HepG2 (cell line): ENCODE data around the gene PNKD. TPM values are rescaled to one million over a fixed set of nuclear protein-coding genes. Genes with fewer than 3 reads are reported as not detected.

Source experiments
- EED ChIP-seq: sonication (generic); formaldehyde crosslinking; IDR thresholded peaks from 2 replicates; pipeline ENCODE4 v1.5.0; 2020; ENCODE audit warnings: mild to moderate bottlenecking, missing genetic modification reagents
- FOSL2 ChIP-seq: sonication (generic); formaldehyde crosslinking; IDR thresholded peaks from 2 replicates; pipeline ENCODE4 v1.4.0; 2020; ENCODE audit warnings: missing genetic modification reagents
- FOXP1 ChIP-seq, 2 experiments: fragments of 450-650 bp in 1 of 2; IDR thresholded peaks; 2 replicates each; pipeline ENCODE4 v1.6.1; 2017 to 2018; ENCODE audit warnings: antibody characterized with exemption in 1 of 2
- GATAD2A ChIP-seq: IDR thresholded peaks from 2 replicates; pipeline ENCODE4 v1.6.1; 2016
- HNF4G ChIP-seq, 2 experiments: sonication (generic) in 1 of 2; formaldehyde crosslinking in 1 of 2; IDR thresholded peaks; 2 replicates each; pipeline versions ENCODE4 v1.4.0 to v1.6.1; 2011 to 2020; ENCODE audit warnings: borderline replicate concordance in 2 of 2, low read depth in 2 of 2, mild to moderate bottlenecking in 2 of 2, low read length in 1 of 2, missing genetic modification reagents in 1 of 2, moderate library complexity in 1 of 2
- MZF1 ChIP-seq: sonication (generic); formaldehyde crosslinking; IDR thresholded peaks from 2 replicates; pipeline ENCODE4 v1.8.1; 2023; ENCODE audit warnings: mild to moderate bottlenecking, missing genetic modification reagents, borderline replicate concordance
- NBN ChIP-seq: fragments of 450-650 bp; conservative IDR thresholded peaks from 2 replicates; pipeline ENCODE4 v1.6.1; 2017
- NFE2L2 ChIP-seq: fragments of 150-350 bp; IDR thresholded peaks from 2 replicates; pipeline ENCODE4 v1.6.1; 2014; ENCODE audit warnings: low read length
- NPAS2 ChIP-seq: sonication (generic); formaldehyde crosslinking; IDR thresholded peaks from 2 replicates; pipeline ENCODE4 v1.8.0; 2022; ENCODE audit warnings: mild to moderate bottlenecking, missing genetic modification reagents, borderline replicate concordance
- PHF8 ChIP-seq: sonication (generic); formaldehyde crosslinking; IDR thresholded peaks from 2 replicates; pipeline ENCODE4 v1.5.0; 2020; ENCODE audit warnings: missing genetic modification reagents
- RAD21 ChIP-seq: fragments of 450-650 bp; formaldehyde crosslinking; IDR thresholded peaks from 2 replicates; pipeline ENCODE4 v1.5.0; 2020; ENCODE audit warnings: mild to moderate bottlenecking
- RARA ChIP-seq: IDR thresholded peaks from 2 replicates; pipeline ENCODE4 v1.6.1; 2016; ENCODE audit warnings: missing genetic modification reagents, missing compliant biosample characterization
- RBM39 ChIP-seq: fragments of 200-400 bp; formaldehyde crosslinking; IDR thresholded peaks from one replicate; pipeline ENCODE4 v1.6.1; 2018; ENCODE audit warnings: antibody characterized with exemption, mild to moderate bottlenecking, low read depth, low read length; ENCODE audit not compliant: poor library complexity, severe bottlenecking
- REPIN1 ChIP-seq: sonication (generic); formaldehyde crosslinking; IDR thresholded peaks from 2 replicates; pipeline ENCODE4 v1.8.0; 2022; ENCODE audit warnings: missing genetic modification reagents, low read depth, mild to moderate bottlenecking, borderline replicate concordance
- RXRA ChIP-seq: sonication (generic); formaldehyde crosslinking; IDR thresholded peaks from 2 replicates; pipeline ENCODE4 v1.5.1; 2020; ENCODE audit warnings: missing genetic modification reagents
- SKI ChIP-seq: fragments of 450-650 bp; IDR thresholded peaks from one replicate; pipeline ENCODE4 v1.6.1; 2018; ENCODE audit warnings: mild to moderate bottlenecking; ENCODE audit not compliant: partially characterized antibody
- SRSF9 ChIP-seq: fragments of 200-400 bp; formaldehyde crosslinking; IDR thresholded peaks from 2 replicates; pipeline ENCODE4 v1.6.1; 2018; ENCODE audit warnings: borderline replicate concordance, mild to moderate bottlenecking, low read depth, low read length; ENCODE audit not compliant: insufficient read depth, poor library complexity, severe bottlenecking
- ZFP37 ChIP-seq: sonication (generic); formaldehyde crosslinking; IDR thresholded peaks from 2 replicates; pipeline ENCODE4 v1.4.0; 2020; ENCODE audit warnings: missing genetic modification reagents, borderline replicate concordance
- ZFP90 ChIP-seq: sonication (generic); formaldehyde crosslinking; IDR thresholded peaks from 2 replicates; pipeline ENCODE4 v1.8.0; 2022; ENCODE audit warnings: missing genetic modification reagents, mild to moderate bottlenecking, inconsistent platforms, borderline replicate concordance
- ZNF12 ChIP-seq: sonication (generic); formaldehyde crosslinking; IDR thresholded peaks from 2 replicates; pipeline ENCODE4 v1.5.0; 2020; ENCODE audit warnings: missing genetic modification reagents
- ZNF138 ChIP-seq: sonication (generic); formaldehyde crosslinking; IDR thresholded peaks from 2 replicates; pipeline ENCODE4 v1.5.0; 2020; ENCODE audit warnings: mild to moderate bottlenecking, low read depth, missing genetic modification reagents
- ZNF3 ChIP-seq: IDR thresholded peaks from 2 replicates; pipeline ENCODE4 v1.7.0; 2017; ENCODE audit warnings: inconsistent platforms
- ZNF337 ChIP-seq: sonication (generic); formaldehyde crosslinking; IDR thresholded peaks from 2 replicates; pipeline ENCODE4 v1.5.1; 2020; ENCODE audit warnings: missing genetic modification reagents, low read depth, mild to moderate bottlenecking, borderline replicate concordance
- ZNF33A ChIP-seq: sonication (generic); formaldehyde crosslinking; IDR thresholded peaks from 2 replicates; pipeline ENCODE4 v1.5.1; 2020; ENCODE audit warnings: missing genetic modification reagents, mild to moderate bottlenecking, moderate library complexity, borderline replicate concordance
- ZNF350 ChIP-seq: sonication (generic); formaldehyde crosslinking; IDR thresholded peaks from 2 replicates; pipeline ENCODE4 v1.4.0; 2020; ENCODE audit warnings: mild to moderate bottlenecking, low read depth, missing genetic modification reagents, borderline replicate concordance
- ZNF432 ChIP-seq: sonication (generic); formaldehyde crosslinking; IDR thresholded peaks from 2 replicates; pipeline ENCODE4 v1.5.0; 2020; ENCODE audit warnings: missing genetic modification reagents, mild to moderate bottlenecking, borderline replicate concordance
- ZNF766 ChIP-seq: sonication (generic); formaldehyde crosslinking; IDR thresholded peaks from 2 replicates; pipeline ENCODE4 v1.5.0; 2020; ENCODE audit warnings: missing genetic modification reagents, borderline replicate concordance
- ZNF780A ChIP-seq: sonication (generic); formaldehyde crosslinking; IDR thresholded peaks from 2 replicates; pipeline ENCODE4 v1.8.0; 2022; ENCODE audit warnings: mild to moderate bottlenecking, missing genetic modification reagents, moderate library complexity
- ZNF816 ChIP-seq: sonication (generic); formaldehyde crosslinking; IDR thresholded peaks from 2 replicates; pipeline ENCODE4 v1.8.0; 2022; ENCODE audit warnings: missing genetic modification reagents, mild to moderate bottlenecking, borderline replicate concordance
- polyA plus RNA-seq, 8 experiments: library from polyadenylated mRNA; depleted of rRNA in 3 of 8; stranded (reverse) in 7 of 8; unstranded in 1 of 8; fragments of >200 nt; fragmentation: Illumina TruSeq in 4 of 8; extraction: Trizol in 4 of 8; gene quantifications; 2 replicates each; pipeline versions ENCODE4 v1.2.1 to v1.2.3, GENCODE V29; 2011 to 2016; ENCODE audit warnings: low read depth in 4 of 8, missing spikeins in 1 of 8, mixed read lengths in 1 of 8; ENCODE audit not compliant: insufficient read depth in 1 of 8
- total RNA-seq, 5 experiments: library from RNA; depleted of rRNA; stranded (reverse); fragments of >200 nt; fragmentation: Illumina TruSeq; extraction: Trizol; gene quantifications; 2 replicates each; pipeline ENCODE4 v1.2.3, GENCODE V29; 2016; ENCODE audit warnings: low read depth in 1 of 5
- TF ChIP-seq, protein P1 (sequence below): sonication (generic); formaldehyde crosslinking; IDR thresholded peaks from 2 replicates; pipeline ENCODE4 v1.5.0; 2020; ENCODE audit warnings: mild to moderate bottlenecking, missing genetic modification reagents, moderate library complexity

PNKD gene
- total and polyA plus RNA-seq, 2 of the 13 experiments (the other 11 are each of a cell fraction or from before 2014, with no cell fraction given): 55.9 to 80.4 TPM

DNA sequence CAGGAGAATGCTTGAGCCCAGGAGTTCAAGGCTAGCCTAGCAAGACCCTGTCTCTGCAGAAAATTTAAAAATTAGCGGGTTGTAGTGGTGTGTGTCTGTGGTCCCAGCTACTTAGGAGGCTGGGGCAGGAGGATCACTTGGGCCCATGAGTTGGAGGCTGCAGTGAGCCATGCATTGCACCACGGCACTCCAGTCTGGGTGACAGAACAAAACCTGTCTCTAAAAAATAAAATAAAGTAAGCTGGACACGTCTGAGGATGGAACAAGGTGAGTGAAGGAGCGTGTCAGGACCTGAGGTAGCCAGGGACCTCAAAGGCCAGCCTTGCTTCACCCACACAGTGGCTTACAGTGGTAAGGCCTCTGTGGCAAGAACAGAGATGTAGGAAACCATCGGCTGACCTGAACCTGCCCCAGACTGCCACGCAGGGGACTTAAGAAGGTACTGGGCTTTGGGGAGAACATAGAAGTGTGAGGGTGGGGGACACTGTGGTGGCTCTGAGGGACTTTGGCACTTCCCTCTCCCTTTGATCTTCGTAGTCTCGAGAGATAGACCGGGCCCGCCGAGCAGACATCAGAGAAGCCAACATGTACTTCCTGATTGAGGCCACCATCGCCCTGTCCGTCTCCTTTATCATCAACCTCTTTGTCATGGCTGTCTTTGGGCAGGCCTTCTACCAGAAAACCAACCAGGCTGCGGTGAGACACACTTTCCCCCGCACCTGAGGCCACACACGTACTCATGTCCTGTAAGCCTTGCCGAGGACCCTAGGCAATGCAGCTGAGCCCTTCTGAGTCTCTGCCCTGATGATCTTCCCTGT, 119.2 kb downstream of the PNKD start (continued):
- TF ChIP-seq RBM39 (no peak), ZNF766 (CRISPR knock-in tag) (no peak), ZNF780A (no peak), ZNF138 (CRISPR knock-in tag) (0 out of 2 replicates have a peak, but pooled peaks have one; percentile 51), MZF1 (CRISPR knock-in tag) (no peak), RXRA (CRISPR knock-in tag) (peak; percentile 32; the same call in 1 of the 2 replicates), ZNF432 (CRISPR knock-in tag) (no peak), SRSF9 (no peak), SKI (peak; percentile 25), FOXP1 (IDR thresholded peaks at IDR 0.05) (no peak), FOXP1 (CRISPR knock-in tag; IDR thresholded peaks at IDR 0.05) (no peak), ZNF33A (CRISPR knock-in tag) (0 out of 2 replicates have a peak, but pooled peaks have one; percentile 58), ZNF3 (CRISPR knock-in tag) (no peak), NPAS2 (CRISPR knock-in tag) (no peak), ZNF12 (CRISPR knock-in tag) (no peak), RAD21 (CRISPR knock-in tag) (no peak), GATAD2A (CRISPR knock-in tag) (peak; percentile 68), NBN (no peak), ZFP37 (CRISPR knock-in tag) (no peak), ZNF816 (CRISPR knock-in tag) (peak; percentile 92), REPIN1 (CRISPR knock-in tag) (no peak), PHF8 (CRISPR knock-in tag) (no peak; the same call in 1 of the 2 replicates), EED (no peak), FOSL2 (CRISPR knock-in tag) (peak; percentile 18), ZNF337 (no peak), ZNF350 (CRISPR knock-in tag) (peak; percentile 39; the same call in 1 of the 2 replicates), RARA (CRISPR knock-in tag) (peak; percentile 27; the same call in 1 of the 2 replicates), NFE2L2 (0 out of 2 replicates have a peak, but pooled peaks have one; percentile 3), ZFP90 (no peak), HNF4G (IDR thresholded peaks at IDR 0.05; ENCODE audit: borderline replicate concordance, low read depth, low read length) (peak; percentile 64), HNF4G (CRISPR knock-in tag; IDR thresholded peaks at IDR 0.05; ENCODE audit: borderline replicate concordance, low read depth) (no peak)
- TF ChIP-seq, protein P1, sequence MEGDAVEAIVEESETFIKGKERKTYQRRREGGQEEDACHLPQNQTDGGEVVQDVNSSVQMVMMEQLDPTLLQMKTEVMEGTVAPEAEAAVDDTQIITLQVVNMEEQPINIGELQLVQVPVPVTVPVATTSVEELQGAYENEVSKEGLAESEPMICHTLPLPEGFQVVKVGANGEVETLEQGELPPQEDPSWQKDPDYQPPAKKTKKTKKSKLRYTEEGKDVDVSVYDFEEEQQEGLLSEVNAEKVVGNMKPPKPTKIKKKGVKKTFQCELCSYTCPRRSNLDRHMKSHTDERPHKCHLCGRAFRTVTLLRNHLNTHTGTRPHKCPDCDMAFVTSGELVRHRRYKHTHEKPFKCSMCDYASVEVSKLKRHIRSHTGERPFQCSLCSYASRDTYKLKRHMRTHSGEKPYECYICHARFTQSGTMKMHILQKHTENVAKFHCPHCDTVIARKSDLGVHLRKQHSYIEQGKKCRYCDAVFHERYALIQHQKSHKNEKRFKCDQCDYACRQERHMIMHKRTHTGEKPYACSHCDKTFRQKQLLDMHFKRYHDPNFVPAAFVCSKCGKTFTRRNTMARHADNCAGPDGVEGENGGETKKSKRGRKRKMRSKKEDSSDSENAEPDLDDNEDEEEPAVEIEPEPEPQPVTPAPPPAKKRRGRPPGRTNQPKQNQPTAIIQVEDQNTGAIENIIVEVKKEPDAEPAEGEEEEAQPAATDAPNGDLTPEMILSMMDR (CRISPR knock-in tag): peak; percentile 11; the same call in 1 of the 2 replicates
